Muscle layer of colon (tissue), 2 donors: ENCODE results near the gene PPP1R14B.
"Not testable (repeated sequence)": the region's sequence is repeated elsewhere in the genome, so short reads cannot be mapped to it uniquely, and the experiment has no call there.

Experiments used
- H3K27ac ChIP-seq: one replicate; pipeline ENCODE4 v1.7.0; 2013; ENCODE audit warnings: low read depth, mild to moderate bottlenecking, low read length, moderate library complexity
- H3K27me3 ChIP-seq, 2 donors: one replicate each; pipeline ENCODE4 v1.7.0; 2013; ENCODE audit warnings: low read length in 2 of 2, mild to moderate bottlenecking in 2 of 2; ENCODE audit not compliant: insufficient read depth in 2 of 2, control insufficient read depth in 1 of 2
- H3K36me3 ChIP-seq: one replicate; pipeline ENCODE4 v1.7.0; 2013; ENCODE audit warnings: mild to moderate bottlenecking, low read length; ENCODE audit not compliant: insufficient read depth
- H3K4me1 ChIP-seq: one replicate; pipeline ENCODE4 v1.7.0; 2013; ENCODE audit warnings: mild to moderate bottlenecking, low read length; ENCODE audit not compliant: insufficient read depth
- H3K4me3 ChIP-seq, 2 donors: one replicate each; pipeline ENCODE4 v1.7.0; 2013; ENCODE audit warnings: low read length in 2 of 2, low read depth in 1 of 2, mild to moderate bottlenecking in 1 of 2, moderate library complexity in 1 of 2
- H3K9ac ChIP-seq: one replicate; pipeline ENCODE4 v1.7.0; 2013; ENCODE audit warnings: low read length
- H3K9me3 ChIP-seq: one replicate; pipeline ENCODE4 v1.7.0; 2013; ENCODE audit warnings: mild to moderate bottlenecking, low read length
- donor health status: abdominal sarcoma.
- donor health status: Adenocarcinoma of cecum.

PPP1R14B gene

GRCh38 chr11:64247729-64248531 is 1.2 kb upstream of the PPP1R14B start:
- Histone ChIP-seq H3K27me3 (no peaks in the 10 kb centered on the region), H3K4me1 (peaks cover 35% of the 10 kb centered on the region), H3K36me3 (peaks cover 13% of the 10 kb centered on the region), H3K27ac (peak overlapping the region; percentile 85), H3K9me3 (no peaks in the 10 kb centered on the region), H3K9ac (no peak overlapping the region), H3K4me3 (peak overlapping the region; percentile 66 to 100)

GRCh38 chr11:64246621-64246870 is 197 bp downstream of the PPP1R14B start:
- H3K4me1 ChIP-seq = peaks cover 23% of the 10 kb centered on the region
- H3K36me3 ChIP-seq = peaks cover 13% of the 10 kb centered on the region
- not testable (repeated sequence) for H3K9me3 ChIP-seq, H3K9ac ChIP-seq, H3K4me3 ChIP-seq, H3K27me3 ChIP-seq, H3K27ac ChIP-seq

- Histone ChIP-seq H3K36me3 (peaks cover 13% of the 10 kb centered on the region), H3K4me1 (peaks cover 23% of the 10 kb centered on the region), H3K9ac (peak overlapping the region; percentile 61)
Measured at GRCh38 chr11:64245797-64246620, 734 bp downstream of the PPP1R14B start.

GRCh38 chr11:64245401-64245796 is 1.3 kb downstream of the PPP1R14B start:
- Histone ChIP-seq H3K36me3 (peaks cover 13% of the 10 kb centered on the region), H3K9me3 (no peaks in the 10 kb centered on the region), H3K4me1 (peaks cover 20% of the 10 kb centered on the region), H3K9ac (peak overlapping the region; percentile 61), H3K27me3 (no peaks in the 10 kb centered on the region), H3K27ac (peak overlapping the region; percentile 86), H3K4me3 (peak overlapping the region; percentile 68 to 72)

More at GRCh38 chr11:64245797-64246620, 734 bp downstream of the PPP1R14B start:
- peak overlapping the region; percentile 68 to 72 for H3K4me3 ChIP-seq
- H3K9me3 ChIP-seq = no peaks in the 10 kb centered on the region
- peak overlapping the region; percentile 86 for H3K27ac ChIP-seq
- H3K27me3 ChIP-seq = no peaks in the 10 kb centered on the region

- no peaks in the 10 kb centered on the region for H3K9me3 ChIP-seq
- peak overlapping the region; percentile 61 for H3K9ac ChIP-seq
- H3K27ac ChIP-seq = peak overlapping the region; percentile 86
- H3K4me3 ChIP-seq = peak overlapping the region in 1 of 2 donors; percentile 68
- peaks cover 23% of the 10 kb centered on the region for H3K4me1 ChIP-seq
- peaks cover 13% of the 10 kb centered on the region for H3K36me3 ChIP-seq
- no peaks in the 10 kb centered on the region for H3K27me3 ChIP-seq
Measured at GRCh38 chr11:64244966-64245365, 1.8 kb downstream of the PPP1R14B start.

- Histone ChIP-seq H3K4me1 (peaks cover 27% of the 10 kb centered on the region), H3K9ac (no peak overlapping the region), H3K27me3 (no peaks in the 10 kb centered on the region), H3K27ac (no peak overlapping the region), H3K4me3 (no peak overlapping the region), H3K36me3 (peaks cover 14% of the 10 kb centered on the region), H3K9me3 (no peaks in the 10 kb centered on the region)
Measured at GRCh38 chr11:64244107-64244506, 2.6 kb downstream of the PPP1R14B start.

- H3K27me3 ChIP-seq = no peaks in the 10 kb centered on the region
- H3K36me3 ChIP-seq = peaks cover 21% of the 10 kb centered on the region
- no peak overlapping the region for H3K27ac ChIP-seq
- H3K9me3 ChIP-seq = no peaks in the 10 kb centered on the region
- no peak overlapping the region for H3K9ac ChIP-seq
- H3K4me1 ChIP-seq = peaks cover 27% of the 10 kb centered on the region
- no peak overlapping the region for H3K4me3 ChIP-seq
Measured at GRCh38 chr11:64243236-64243854, 3.4 kb downstream of the PPP1R14B start.

GRCh38 chr11:64241491-64242374 is 5.0 kb downstream of the PPP1R14B start:
- Histone ChIP-seq H3K4me3 (peak overlapping the region; percentile 74 to 77), H3K9ac (peak overlapping the region; percentile 30), H3K27me3 (no peaks in the 10 kb centered on the region), H3K27ac (peak overlapping the region; percentile 94), H3K4me1 (peaks cover 19% of the 10 kb centered on the region), H3K9me3 (no peaks in the 10 kb centered on the region), H3K36me3 (peaks cover 33% of the 10 kb centered on the region)

GRCh38 chr11:64241241-64241490 is 5.6 kb downstream of the PPP1R14B start:
- Histone ChIP-seq H3K4me3 (peak overlapping the region; percentile 67 to 77), H3K27me3 (no peaks in the 10 kb centered on the region), H3K4me1 (peaks cover 19% of the 10 kb centered on the region), H3K27ac (peak overlapping the region; percentile 88), H3K9ac (no peak overlapping the region), H3K36me3 (peaks cover 33% of the 10 kb centered on the region), H3K9me3 (no peaks in the 10 kb centered on the region)

- H3K9ac ChIP-seq = peak within 1 kb of the TSS; percentile 92
- H3K4me1 ChIP-seq = peaks cover 21% of the 10 kb centered on the region
- H3K9me3 ChIP-seq = no peaks in the 10 kb centered on the region
- H3K27me3 ChIP-seq = no peaks in the 10 kb centered on the region
- H3K36me3 ChIP-seq = peaks cover 33% of the 10 kb centered on the region
- H3K4me3 ChIP-seq = peak within 1 kb of the TSS; percentile 77
- H3K27ac ChIP-seq = peak within 1 kb of the TSS; percentile 94
Measured at GRCh38 chr11:64240435-64241240, 6.1 kb downstream of the PPP1R14B start, which contains the start of gene FKBP2. Gene FKBP2, plus strand, starts transcription at chr11:64241095. Its CDS starts 1,293 bp downstream, at chr11:64242388.
